GM06990 (cell line): ENCODE results near the gene KMT2D.

ENCODE experiments used
- DNase-seq: peaks from one replicate; pipeline ENCODE4 v3.0.0-alpha.2; 2011; ENCODE audit not compliant: insufficient read length; ENCODE audit errors: extremely low read depth
- H3K27me3 ChIP-seq: replicated peaks from 2 replicates; pipeline ENCODE4 v1.6.0; 2011; ENCODE audit warnings: low read length; ENCODE audit not compliant: control insufficient read depth, insufficient read depth
- H3K36me3 ChIP-seq: 2 replicates; pipeline ENCODE4 v1.5.1; 2011; ENCODE audit warnings: low read length; ENCODE audit not compliant: control insufficient read depth, insufficient read depth
- H3K4me3 ChIP-seq: replicated peaks from 2 replicates; pipeline ENCODE4 v1.5.1; 2011; ENCODE audit warnings: low read depth, mild to moderate bottlenecking, control low read depth, low read length
- TF ChIP-seq, protein P1 (sequence below): IDR thresholded peaks from 2 replicates; pipeline ENCODE4 v1.5.1; 2011; ENCODE audit warnings: low read length, control low read depth, mild to moderate bottlenecking, inconsistent platforms; ENCODE audit not compliant: insufficient read depth, poor library complexity, severe bottlenecking

The KMT2D gene

GRCh38 chr12:49032679-49033447, 27.7 kb downstream of the KMT2D start:
- Histone ChIP-seq H3K27me3 (no peaks in the 10 kb centered on the region), H3K4me3 (no peak overlapping the region), H3K36me3 (peaks cover 61% of the 10 kb centered on the region)
- TF ChIP-seq, protein P1, sequence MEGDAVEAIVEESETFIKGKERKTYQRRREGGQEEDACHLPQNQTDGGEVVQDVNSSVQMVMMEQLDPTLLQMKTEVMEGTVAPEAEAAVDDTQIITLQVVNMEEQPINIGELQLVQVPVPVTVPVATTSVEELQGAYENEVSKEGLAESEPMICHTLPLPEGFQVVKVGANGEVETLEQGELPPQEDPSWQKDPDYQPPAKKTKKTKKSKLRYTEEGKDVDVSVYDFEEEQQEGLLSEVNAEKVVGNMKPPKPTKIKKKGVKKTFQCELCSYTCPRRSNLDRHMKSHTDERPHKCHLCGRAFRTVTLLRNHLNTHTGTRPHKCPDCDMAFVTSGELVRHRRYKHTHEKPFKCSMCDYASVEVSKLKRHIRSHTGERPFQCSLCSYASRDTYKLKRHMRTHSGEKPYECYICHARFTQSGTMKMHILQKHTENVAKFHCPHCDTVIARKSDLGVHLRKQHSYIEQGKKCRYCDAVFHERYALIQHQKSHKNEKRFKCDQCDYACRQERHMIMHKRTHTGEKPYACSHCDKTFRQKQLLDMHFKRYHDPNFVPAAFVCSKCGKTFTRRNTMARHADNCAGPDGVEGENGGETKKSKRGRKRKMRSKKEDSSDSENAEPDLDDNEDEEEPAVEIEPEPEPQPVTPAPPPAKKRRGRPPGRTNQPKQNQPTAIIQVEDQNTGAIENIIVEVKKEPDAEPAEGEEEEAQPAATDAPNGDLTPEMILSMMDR = no peak
- DNase-seq = no peak

GRCh38 chr12:49032276-49032675, 28.3 kb downstream of the KMT2D start:
- DNase-seq = no peak
- Histone ChIP-seq H3K27me3 (no peaks in the 10 kb centered on the region), H3K36me3 (peaks cover 58% of the 10 kb centered on the region), H3K4me3 (no peak overlapping the region)
- TF ChIP-seq, protein P1 = no peak

DNA sequence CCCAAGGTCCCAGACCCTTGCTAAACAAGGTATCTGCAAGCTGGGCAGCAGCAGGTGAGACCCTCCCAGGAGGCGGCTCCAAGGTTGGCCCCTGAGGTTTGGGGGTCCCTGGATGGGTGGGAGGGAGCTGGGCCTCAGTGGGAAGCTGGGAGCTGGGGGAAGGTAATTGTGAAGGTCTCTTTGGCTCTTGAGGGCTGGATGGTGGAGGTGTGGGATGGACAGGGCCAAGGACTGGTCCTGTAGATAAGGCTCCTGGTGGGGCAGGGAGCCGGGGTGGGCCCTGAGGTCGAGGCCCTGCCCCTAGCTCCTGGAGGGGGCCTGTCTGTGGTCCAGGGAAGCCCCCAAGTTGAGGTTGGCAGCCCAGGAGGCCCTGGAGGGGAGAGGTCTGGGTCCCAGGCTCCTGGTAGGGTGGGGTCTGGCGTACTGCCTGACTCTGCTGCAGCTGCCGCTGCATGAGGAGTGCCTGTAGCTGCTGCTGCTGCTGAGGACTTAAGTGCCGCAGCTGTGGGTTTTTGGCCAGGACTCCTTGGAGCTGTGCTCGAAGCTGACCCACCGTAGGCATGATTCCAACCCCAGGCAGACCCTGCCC, 28.9 kb downstream of the KMT2D start:
- no peak overlapping the region for H3K4me3 ChIP-seq
- no peaks in the 10 kb centered on the region for H3K27me3 ChIP-seq
- TF ChIP-seq, protein P1 = no peak
- H3K36me3 ChIP-seq = peaks cover 57% of the 10 kb centered on the region
- no peak for DNase-seq

- no peak for DNase-seq
- TF ChIP-seq, protein P1 = no peak
- H3K36me3 ChIP-seq = peaks cover 64% of the 10 kb centered on the region
- H3K27me3 ChIP-seq = no peaks in the 10 kb centered on the region
- H3K4me3 ChIP-seq = no peak overlapping the region
Measured at GRCh38 chr12:49030714-49031572, 29.7 kb downstream of the KMT2D start.

DNA sequence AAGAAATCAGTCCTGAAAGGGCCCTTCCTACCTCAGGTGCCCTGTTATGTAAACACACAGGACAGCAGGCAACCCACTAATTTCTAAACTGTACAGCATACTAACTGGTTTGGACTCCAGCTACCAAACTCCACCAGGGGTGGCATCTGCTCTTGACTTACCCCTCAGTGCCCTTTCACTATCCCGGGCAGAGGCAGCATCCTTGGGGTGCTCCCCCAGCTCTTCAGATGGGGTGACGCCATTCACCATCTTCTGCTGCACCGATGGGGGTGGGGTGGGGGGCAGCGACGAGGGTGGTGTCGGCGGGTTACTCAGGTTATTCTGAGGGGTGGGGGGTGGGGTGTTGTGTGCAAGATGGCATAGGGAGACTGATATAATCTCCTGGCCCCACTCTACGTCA, 30.5 kb downstream of the KMT2D start:
- peaks cover 66% of the 10 kb centered on the region for H3K36me3 ChIP-seq
- no peaks in the 10 kb centered on the region for H3K27me3 ChIP-seq
- no peak overlapping the region for H3K4me3 ChIP-seq
- TF ChIP-seq, protein P1 = no peak
- DNase-seq = no peak
